Smooth muscle cell of the brain vasculature (primary cell): ENCODE data around the gene EFNB2.

ENCODE experiments used
- DNase-seq: peaks from one replicate; pipeline ENCODE4 v3.0.0-alpha.2; 2012; ENCODE audit warnings: low read depth, low spot score

EFNB2 gene

DNA sequence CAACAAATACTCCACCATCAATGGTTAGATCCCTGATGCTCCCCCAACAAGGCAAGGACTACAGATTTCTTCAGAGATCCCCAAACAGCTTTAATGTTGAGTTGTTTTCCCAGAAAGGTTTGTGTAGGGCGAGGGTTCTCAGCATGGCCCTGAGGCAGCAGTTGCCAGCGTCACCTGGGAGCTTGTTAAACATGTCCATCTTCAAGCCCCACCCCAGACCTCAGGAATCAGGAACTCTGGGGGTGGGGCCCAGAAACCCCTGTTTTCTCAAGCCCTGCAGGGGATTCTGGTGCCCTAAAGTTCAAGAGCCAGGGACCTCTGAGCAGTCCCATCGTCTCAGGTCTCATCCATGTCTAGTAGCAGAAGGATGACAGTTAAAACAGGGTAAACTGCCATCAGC is 9.6 kb downstream of the EFNB2 start:
- no peak for DNase-seq

DNA sequence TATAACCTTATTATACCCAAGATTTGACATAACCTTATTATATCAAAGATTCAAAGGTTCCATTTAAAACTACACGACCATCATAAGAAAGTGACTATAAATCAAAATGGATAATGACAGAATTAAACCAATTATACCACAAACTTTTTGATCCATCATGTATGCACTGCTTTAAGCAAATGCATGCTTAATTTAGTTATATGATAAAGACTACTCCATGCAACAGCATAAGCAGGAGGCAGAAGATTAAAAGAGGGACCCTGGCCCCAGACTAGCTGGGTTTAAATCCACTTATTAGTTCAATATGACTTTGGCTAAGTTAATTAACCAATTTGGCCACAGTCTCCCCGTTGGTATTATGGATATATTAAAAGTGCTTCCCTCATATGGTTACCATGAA is 11.4 kb downstream of the EFNB2 start:
- DNase-seq: no peak

DNA sequence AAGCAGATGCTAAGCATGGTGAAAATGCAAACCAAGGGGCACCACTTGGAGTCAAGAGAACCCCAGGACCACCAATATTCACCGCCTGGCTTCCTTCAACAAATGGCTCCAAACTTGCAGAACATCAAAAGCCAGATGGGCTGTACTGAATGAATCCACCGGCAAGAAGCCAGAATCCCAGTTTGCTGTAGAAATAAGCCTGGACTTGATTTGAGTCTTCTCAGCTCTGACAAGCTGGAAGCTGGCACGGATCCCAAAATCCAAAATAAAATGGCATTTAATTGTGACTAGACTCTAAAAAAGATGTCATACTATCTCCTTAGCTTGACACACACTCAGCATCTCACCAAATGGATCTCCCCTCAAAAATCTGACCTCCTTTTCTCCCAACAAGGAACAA is 11.9 kb downstream of the EFNB2 start:
- DNase-seq: no peak

DNA sequence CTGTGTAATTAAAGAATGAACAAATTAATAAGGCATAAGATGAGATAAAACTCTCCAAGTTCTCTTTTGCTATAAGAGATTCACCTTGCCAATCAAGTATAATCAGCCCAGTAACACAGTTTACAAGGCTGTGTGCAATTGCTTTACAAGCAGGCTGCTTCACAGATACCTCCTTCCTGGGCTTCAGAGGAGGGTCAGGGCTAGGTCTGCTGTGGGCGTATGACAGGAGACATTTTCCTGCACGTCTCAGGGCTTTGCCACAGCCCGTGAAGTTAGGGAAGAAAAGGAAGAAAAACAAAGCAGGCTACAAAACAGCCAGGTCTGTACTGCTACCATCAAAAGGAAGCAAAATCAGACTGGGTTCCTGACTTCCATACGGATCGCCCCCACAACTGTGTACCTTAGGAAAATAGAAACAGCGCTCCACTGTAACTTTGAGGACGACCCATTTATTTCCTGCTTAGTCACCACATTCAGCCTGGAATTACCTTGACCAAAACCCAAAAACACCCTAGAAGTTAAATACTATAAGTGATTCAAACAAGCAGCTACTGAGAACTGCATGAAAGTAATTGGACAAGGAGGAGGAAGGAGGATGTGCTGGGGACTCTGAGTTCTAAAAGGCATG is 12.4 kb downstream of the EFNB2 start:
- no peak for DNase-seq

DNA sequence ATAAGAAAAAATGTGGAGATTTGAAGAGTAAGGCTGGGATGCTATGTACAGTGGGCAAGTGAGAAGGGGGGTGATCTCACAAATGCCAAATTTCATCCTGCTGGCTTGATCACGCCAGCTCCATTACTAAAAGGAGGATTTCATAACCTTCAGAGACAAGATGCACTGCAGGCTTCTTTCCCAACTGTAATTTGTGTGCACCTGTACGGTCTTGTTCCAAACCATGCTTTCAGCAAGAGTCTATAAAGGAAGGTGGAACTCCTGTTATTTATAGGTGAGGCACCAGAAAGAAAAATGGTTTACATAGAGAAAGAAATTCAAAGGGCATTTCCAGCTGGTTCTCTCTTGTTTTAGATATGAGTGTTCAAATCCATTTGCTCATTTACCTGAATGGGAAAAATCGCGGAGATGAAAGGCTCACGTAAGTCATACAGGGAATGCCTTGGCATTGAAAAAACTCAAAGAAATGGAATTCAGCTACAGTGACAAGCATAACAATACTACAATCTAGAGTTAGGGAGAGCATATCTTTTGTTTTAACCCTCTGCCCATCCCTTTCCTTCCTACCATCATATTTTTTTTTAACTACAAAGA is 13.3 kb downstream of the EFNB2 start:
- no peak for DNase-seq

DNA sequence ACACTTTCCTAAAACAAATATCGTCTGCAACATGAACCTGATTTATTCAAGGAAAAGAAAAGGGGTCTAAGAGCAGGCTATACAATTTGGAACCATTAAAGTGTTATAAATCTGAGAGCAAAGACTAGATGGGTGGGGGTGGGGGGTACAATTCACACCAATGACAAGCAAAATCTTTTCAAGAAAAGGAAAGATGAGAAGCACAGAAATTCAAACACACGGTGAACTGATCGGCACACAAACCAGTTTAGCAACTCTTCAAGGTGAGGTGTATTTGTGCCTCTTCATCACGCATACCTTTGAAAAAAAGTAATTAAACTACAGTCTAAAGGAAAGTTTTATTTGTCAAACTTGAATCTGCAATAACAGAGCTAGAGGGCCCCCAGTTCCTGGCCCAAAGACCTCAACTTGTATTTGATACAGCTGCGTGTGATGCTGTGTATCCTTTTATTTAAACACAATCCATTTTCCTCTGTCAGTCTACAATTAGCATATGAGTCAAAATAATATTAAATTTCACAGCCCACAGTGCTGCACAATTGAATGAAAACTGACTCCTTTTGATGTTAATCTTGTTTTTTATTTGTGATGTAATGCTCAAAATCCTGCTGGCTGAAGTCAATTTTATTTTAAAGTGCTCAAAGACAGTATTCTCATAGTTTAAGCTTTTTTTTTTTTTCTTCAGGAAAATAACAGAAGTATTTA is 14.2 kb downstream of the EFNB2 start:
- DNase-seq: no peak

DNA sequence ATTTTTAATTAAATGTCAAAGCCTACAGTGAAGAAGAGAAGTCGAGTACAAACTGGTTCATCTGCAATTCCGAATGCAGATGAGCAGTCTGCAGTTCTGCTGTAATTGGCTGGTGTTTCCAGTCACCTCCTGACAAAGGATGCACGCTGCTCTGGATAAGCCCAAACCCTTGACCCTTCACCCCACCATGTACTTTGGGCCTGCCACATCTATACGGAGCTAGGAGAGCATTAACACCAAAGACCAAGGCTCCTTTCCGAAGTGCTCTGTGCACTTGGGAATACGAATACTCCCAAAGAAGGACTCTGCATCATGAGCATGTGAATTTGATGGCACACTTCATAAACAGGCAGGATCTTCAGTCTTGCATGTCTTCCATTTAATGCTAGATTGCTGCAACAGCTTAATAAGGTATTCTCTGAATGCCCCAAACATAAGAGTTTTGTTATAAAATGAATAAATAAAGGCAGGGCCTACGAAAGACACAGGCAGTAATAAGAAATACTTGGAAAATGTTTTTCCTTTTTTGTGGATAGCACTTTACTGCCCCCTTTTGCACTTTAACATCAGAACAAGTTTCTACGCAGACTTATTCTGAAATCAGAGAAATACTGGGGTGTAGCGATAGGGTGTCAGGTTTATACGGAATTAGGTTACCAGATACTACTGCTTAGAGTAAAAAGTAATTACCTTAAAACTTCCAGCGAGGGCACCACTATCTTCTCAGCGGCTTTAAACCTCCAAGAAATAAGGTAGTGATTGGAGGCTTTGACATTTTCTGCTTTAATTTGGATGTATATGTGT is 15.0 kb downstream of the EFNB2 start:
- no peak for DNase-seq

DNA sequence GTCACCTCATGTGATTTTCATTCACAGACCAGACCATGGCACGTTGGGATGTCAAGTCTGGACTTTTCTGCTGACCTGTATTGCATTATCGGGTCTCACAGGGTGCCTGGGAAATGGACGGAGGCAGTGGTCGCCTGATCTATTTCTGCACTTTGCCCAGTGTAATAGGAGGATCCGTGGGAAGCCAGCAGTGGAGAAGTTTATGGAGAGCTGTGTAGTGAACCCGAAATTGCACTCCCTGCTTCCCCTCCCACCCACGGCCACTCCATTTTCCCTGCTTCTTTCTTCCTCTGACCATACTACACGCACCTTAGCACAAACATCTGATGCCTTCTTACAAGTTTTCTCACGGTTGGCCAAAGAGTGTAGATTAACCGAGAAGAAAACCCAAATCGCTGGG is 16.9 kb downstream of the EFNB2 start:
- DNase-seq: no peak

DNA sequence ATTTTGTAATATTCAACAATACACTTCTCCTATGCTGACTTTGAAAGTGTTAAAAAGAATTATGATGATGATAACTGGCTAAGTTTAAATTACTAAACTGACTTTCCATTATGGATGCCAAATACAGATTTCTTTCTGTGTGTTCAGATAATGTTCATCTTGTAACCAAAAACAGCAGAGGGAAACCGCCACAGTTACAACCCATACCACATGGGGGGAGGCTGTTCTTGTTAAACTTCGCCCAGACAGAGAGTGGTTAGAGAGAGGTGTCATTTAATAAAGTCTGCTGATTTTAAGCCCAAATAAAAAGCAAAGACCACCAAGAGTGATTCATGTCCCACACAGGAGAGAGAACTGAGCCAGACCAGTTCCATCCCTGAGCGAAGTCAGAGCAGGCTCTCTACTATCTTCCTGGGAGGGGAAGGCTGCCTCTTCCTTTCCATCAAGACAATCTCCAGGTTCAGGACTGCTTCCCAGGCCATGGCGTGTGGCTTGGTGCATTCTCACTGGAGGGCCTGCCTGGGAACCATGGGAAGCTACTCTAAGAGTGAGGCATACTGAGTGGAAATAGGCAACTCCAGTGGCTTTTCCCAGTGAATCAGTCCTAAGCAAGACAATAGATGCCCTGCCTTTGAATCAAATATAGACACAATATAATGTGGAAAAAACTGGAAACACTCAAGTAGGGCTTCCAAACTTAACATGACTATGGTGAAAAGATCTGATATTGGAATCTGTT is 18.2 kb downstream of the EFNB2 start:
- DNase-seq: no peak

DNA sequence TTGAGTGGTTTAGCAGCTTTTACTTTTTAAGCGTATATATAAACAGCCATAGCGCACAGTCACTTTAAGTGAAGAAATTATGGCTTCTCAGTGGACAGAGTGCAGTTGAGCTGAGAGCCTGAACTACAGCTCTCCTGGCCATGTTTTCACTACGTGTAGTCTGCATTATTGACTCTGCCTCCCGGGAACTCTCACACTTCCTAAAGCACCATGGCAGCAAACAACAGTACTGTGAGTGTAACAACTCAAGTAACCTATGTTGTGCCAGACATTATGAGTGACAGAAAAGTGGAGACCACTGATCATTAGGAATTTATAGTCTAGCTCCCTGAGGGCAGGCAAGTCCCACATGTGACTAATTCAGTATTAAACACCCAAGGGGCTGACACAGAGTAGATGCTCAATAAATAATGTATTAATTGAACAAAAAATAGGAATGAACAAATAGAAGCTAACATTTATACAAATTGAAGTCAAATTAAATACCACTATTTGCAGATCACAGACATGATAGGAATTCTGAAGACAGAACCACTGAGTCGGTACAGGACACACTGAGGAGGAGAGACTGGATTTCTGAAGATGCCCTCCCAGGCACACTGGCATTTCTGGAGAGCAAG is 19.7 kb downstream of the EFNB2 start:
- no peak for DNase-seq

DNA sequence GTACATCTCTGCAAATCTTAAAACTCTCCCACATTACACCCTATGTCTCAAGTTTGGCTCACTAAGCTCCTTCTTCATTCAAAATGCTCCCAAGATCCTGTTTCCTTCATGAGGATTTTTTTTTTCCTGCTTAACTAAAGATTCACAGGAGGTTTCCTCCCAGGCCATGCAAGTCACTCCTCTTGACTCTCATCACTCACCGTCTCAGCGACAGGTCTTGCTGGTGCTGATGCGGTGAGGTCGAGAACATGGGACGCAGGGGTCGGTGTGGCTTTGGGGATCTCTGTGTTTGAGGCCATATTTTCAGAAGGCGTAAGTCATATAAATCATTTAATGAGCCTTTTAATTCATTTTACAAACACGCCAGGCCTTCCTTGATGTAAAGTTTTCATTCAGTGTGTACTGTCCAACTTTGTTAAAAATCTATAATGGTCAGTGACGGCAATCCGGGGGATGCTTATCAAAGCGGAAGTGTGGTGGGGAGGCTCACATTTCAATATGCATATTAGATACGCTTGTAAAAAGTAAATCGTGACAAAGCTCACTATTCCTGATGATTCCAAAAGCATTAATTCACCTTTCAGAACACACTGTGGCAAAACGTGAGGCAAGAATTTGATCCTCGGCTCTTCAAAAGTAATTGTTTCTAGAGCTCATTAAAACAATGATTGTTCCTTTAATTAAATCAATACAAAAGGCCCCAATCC is 20.4 kb downstream of the EFNB2 start:
- DNase-seq: no peak

DNA sequence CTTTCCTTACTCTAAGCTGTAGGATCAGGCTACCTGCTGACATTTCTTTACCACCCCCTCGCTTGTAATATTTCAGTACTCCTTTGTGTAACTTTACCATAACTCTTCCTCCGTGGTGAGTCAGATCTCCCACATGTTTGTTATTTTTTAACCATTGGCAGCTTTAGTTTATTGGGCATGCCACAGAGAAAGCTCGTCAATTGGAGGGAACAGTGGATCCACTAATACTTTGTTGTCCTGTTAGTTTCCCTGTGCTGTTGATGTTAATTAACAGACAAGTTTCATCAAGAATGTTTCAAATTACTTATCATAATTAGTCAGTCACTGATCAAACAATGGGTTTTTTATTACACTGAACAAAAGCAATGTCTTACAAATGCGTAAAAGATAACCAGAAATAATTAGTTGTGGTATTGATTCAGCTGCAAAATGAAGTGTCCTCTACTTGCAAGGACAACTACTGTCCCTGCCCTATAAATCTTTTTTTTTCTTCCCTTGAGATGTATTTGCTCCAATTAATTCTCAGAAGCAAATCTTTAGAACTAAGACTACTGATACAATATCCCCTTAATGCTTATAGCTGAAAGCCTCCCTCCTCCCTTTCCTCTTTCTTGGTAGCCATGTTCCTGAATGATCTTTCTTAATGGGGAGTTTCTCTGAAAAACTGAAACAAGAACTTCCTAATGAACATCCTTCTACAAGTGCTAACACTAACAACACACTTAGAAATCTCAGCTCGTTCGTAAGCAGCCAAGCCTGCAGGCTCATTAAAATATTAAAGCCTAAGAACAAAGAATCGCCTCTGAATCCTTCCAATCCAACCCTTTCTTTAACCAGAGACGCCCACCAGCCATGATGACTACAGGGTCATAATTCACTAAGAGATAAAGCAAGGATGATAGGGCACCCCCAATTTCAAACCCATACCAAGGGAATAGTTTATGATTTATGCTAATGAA is 22.2 kb downstream of the EFNB2 start:
- no peak for DNase-seq

DNA sequence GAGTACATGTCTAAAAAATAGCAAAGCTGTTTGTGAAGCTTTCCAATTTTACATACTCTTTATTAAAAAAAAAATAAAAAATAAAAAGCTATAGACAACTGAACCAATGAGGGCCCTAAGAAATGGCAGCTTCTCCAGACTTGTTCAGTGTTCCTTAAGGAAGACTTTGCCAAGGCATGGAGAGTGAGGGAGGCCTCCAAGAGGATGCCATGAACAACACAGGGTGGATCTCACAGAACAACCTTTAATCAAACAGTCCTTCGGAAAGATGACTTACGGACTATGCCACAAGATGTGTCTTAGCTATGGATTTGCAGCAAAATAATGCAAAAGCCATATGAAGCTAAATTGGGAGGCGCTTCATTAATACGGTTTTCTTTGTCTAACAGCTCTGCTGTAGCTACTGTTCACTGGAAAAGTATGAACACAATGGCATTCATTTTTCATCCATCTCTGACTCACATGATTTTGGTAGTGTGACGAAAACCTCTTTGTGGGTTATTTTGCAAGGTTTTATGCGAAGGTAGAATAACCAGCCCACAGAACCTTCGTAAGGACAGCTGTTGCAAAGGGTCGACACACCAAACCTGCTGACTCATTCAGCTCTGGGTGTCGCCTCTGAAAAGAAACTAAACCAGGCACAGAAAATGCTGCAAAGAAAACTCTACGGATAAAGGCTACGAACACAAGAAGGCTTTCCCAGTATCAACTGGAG is 27.7 kb downstream of the EFNB2 start:
- DNase-seq: peak; percentile 59

DNA sequence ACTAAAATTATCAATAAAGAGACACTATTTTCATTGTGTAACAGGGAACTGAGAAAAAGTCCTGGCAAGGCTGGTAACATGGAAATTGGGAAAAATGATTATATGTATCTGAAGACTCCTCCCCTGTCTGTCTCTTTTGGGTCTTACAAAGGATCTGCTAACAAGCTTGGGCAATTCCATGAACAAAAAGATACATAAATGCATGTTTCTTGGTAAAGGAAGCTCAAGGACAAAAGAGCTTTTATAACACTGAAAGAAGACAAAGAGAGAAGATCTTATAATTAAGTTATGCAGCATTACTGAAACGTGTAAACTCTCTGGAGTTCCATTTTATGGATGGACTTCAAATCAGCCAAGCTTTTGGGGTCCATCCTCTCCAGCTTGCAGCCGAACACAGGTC is 29.2 kb downstream of the EFNB2 start:
- no peak for DNase-seq

DNA sequence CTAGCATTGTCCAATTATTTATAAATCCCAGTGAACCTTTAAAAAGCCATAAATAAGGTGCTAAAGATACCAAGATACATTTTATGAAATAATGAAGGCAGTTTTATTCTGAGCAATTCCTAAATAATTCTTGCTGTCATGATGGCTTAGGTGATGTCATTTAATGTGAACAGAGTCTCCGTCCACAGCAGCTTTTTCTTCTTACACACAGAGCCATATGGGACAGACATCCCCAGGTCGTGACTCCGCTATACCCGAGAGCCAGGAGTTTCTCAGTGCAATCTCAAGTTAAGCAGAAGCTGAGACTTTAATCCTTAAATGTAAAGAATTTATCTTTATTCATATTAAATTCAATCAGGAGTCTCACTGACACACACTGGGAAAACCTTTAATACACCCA is 29.7 kb downstream of the EFNB2 start:
- DNase-seq: no peak

DNA sequence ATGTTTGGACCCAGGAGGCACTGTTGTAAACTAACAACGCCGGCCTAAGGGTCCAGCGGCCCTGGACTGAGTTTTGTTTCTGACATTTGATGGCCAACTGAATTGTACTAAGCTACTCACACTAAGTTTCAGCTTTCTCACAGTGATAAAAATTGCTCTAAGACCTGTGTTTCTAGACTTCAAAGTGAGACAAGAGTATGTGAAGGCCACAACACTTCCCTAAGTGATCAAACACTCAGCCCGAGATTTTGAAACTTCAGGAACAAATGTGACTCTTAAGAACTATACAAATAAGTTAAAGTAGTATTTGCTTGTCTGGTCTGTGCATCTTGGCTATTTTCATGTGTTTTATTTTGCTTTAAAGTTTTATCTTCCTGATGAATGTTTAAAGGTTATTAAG is 30.2 kb downstream of the EFNB2 start:
- no peak for DNase-seq

DNA sequence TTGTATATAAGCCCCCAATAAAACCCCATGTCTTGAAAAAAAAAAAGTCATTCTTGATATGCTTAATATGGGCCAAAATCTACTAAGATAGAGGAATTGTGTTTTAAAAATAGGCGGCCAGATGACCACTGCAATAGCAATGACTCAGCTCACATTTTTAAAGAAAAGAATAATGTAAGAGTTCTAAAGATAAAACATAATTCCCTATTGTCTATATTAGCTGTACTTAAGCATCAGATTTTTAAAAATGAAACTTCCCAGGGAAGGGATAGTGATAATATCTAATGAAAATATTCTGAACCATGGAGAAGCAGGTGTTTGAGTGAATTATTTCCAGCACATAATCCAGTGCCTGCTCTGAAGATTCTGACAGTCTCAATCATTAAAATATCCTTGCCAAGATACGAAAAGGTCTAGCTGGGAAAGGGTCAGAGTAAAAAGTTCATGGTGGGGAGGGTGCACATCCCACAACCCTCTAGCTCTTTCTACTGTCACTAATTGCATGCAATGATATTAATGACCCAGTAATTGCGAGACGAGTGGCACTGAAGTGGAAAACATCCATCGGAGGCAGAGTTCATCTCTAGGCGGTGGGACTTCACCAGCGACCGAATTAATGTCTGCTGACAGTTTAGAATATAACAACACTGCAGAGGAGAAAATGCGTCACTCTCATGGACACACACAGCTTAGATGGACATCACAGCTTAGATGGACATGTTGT is 31.6 kb downstream of the EFNB2 start:
- no peak for DNase-seq

DNA sequence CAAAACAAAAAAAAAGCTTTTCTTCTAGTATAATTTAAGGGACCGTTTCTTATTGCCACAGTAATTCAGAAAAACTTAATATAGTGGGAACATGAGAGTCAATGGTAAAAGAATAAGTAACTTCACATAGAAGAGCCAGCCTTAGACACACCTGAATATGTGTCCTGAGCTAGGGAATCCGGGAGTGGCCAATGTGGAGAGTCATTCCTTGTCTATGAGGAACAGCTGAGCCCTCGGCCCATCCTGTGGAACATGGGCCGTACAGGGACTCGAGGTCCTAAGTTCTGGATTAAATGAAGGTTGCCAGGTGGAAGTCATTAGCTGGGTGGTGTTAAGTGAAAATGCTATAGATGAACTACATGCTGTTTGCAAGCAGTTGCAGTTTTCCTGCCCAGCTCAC is 32.2 kb downstream of the EFNB2 start:
- no peak for DNase-seq
